Transverse colon (tissue), 4 donors: ENCODE results near the gene L3MBTL4. TPM values are rescaled to one million over a fixed set of nuclear protein-coding genes. Genes with fewer than 3 reads are reported as not detected.

Experiments
- DNase-seq: peaks from one replicate; pipeline ENCODE4 v3.0.0-alpha.2; 2019
- H3K27ac ChIP-seq, 4 donors: fragments of 200-600 bp; sonication (generic); 2 replicates each; pipeline ENCODE4 v1.5.1; 2016 to 2018; ENCODE audit warnings: inconsistent platforms in 4 of 4
- H3K27me3 ChIP-seq: fragments of 200-600 bp; sonication (generic); 2 replicates; pipeline ENCODE4 v1.5.1; 2017; ENCODE audit warnings: inconsistent platforms
- H3K36me3 ChIP-seq, 4 donors: fragments of 200-600 bp; sonication (generic); 2 replicates each; pipeline ENCODE4 v1.5.1; 2017 to 2019; ENCODE audit warnings: inconsistent platforms in 4 of 4
- H3K4me1 ChIP-seq, 4 donors: fragments of 200-600 bp; sonication (generic); 2 replicates each; pipeline ENCODE4 v1.5.1; 2017 to 2020; ENCODE audit warnings: inconsistent platforms in 4 of 4
- H3K4me3 ChIP-seq, 4 donors: fragments of 200-600 bp; sonication (generic); 1 replicate in 1 of 4; 2 replicates in 3 of 4; pipeline versions ENCODE4 v1.5.1 to v1.6.1; 2017 to 2019; ENCODE audit warnings: inconsistent platforms in 4 of 4
- H3K9me3 ChIP-seq, 2 donors: fragments of 200-600 bp; sonication (generic); 2 replicates each; pipeline ENCODE4 v1.5.1; 2017 to 2019; ENCODE audit warnings: inconsistent platforms in 2 of 2
- CTCF ChIP-seq, 5 experiments: fragments of 200-600 bp in 3 of 5; fragments of 450-650 bp in 2 of 5; sonication (generic) in 3 of 5; IDR thresholded peaks; 1 replicate in 2 of 5; 2 replicates in 3 of 5; pipeline ENCODE4 v1.5.1; 2016 to 2017; ENCODE audit warnings: antibody characterized with exemption in 5 of 5, inconsistent platforms in 3 of 5, mild to moderate bottlenecking in 2 of 5, moderate library complexity in 1 of 5
- EP300 ChIP-seq: sonication (generic); formaldehyde crosslinking; IDR thresholded peaks from one replicate; pipeline ENCODE4 v1.6.1; 2017; ENCODE audit warnings: antibody characterized with exemption, low read depth
- POLR2A ChIP-seq: fragments of 450-650 bp; IDR thresholded peaks from one replicate; pipeline ENCODE4 v1.6.1; 2016; ENCODE audit warnings: antibody characterized with exemption, mild to moderate bottlenecking, moderate library complexity
- POLR2AphosphoS5 ChIP-seq, 3 donors: sonication (generic); formaldehyde crosslinking; IDR thresholded peaks; one replicate each; pipeline ENCODE4 v1.6.1; 2016; ENCODE audit warnings: antibody characterized with exemption in 3 of 3
- WGBS, 2 donors: methylation state at CpG; one replicate each; pipeline ENCODE4 v1.1.5; 2018; ENCODE audit warnings: low coverage in 1 of 2; 5-methylcytosine and 5-hydroxymethylcytosine counted together
- in situ Hi-C, 4 donors: fragments of 200-750 bp; cut with MboI; loops; one replicate each; pipeline versions ENCODE4 v1.15.0 to v1.15.1; 2017; ENCODE audit warnings: low sequenced_read_pairs in 3 of 4, low pct_ligation_motif_present in 1 of 4, low pct_unique_long_range_greater_than_20kb in 1 of 4
- intact Hi-C: fragments of 100-400 bp; cut with DNase I; formaldehyde crosslinking; loops from one replicate; pipeline ENCODE4 v1.15.1; 2023; ENCODE audit warnings: low total_unique reads
- total RNA-seq, 4 donors: library from RNA; depleted of rRNA; stranded (reverse); fragments of >200 nt; gene quantifications; one replicate each; pipeline ENCODE4 v1.1.0, GENCODE V29; 2016

Gene L3MBTL4
- total RNA-seq, 4 donors from 2014 or later = 0.20 to 4.9 (median 2.9) TPM

GRCh38 chr18:5964108-5964507 is 450.6 kb downstream of the L3MBTL4 start:
- no peaks in the 10 kb centered on the region for H3K36me3 ChIP-seq
- WGBS, 2 donors = 86% methylated on average over 8 of the region's 8 CpGs; no CpG with 5 or more reads in 1 of the 2 donors
- H3K27ac ChIP-seq = no peak overlapping the region
- in situ Hi-C loops = no loop called here
- H3K9me3 ChIP-seq = no peaks in the 10 kb centered on the region
- peaks cover 0 to 15% (median 0%) of the 10 kb centered on the region in 4 donors for H3K4me1 ChIP-seq
- H3K27me3 ChIP-seq = no peaks in the 10 kb centered on the region
- intact Hi-C loops = loop anchor here (1.0 kb wide), 1 partner anchor 15 kb away; no protein-coding TSS in a partner anchor
- TF ChIP-seq POLR2AphosphoS5 (IDR thresholded peaks at IDR 0.05) (no peak), CTCF (IDR thresholded peaks at IDR 0.05) (no peak), EP300 (no peak), POLR2A (no peak)
- H3K4me3 ChIP-seq = no peak overlapping the region
- no peak for DNase-seq

GRCh38 chr18:5963267-5963666 is 451.4 kb downstream of the L3MBTL4 start:
- in situ Hi-C loops (no loop called here), intact Hi-C loops (no loop called here)
- WGBS, 2 donors = 90 to 95% methylated on average over 7 of the region's 7 CpGs
- Histone ChIP-seq H3K27me3 (no peaks in the 10 kb centered on the region), H3K27ac (no peak overlapping the region), H3K4me1 (peaks cover 0 to 15% (median 0%) of the 10 kb centered on the region in 4 donors), H3K36me3 (no peaks in the 10 kb centered on the region), H3K9me3 (no peaks in the 10 kb centered on the region), H3K4me3 (no peak overlapping the region)
- TF ChIP-seq POLR2A (no peak), POLR2AphosphoS5 (IDR thresholded peaks at IDR 0.05) (no peak), CTCF (IDR thresholded peaks at IDR 0.05) (no peak), EP300 (no peak)
- DNase-seq = no peak

- WGBS, 2 donors = 59 to 60% methylated on average over 1 to 6 of the region's 6 CpGs
- no peak overlapping the region for H3K4me3 ChIP-seq
- no peaks in the 10 kb centered on the region for H3K9me3 ChIP-seq
- H3K27ac ChIP-seq = no peak overlapping the region
- intact Hi-C loops = no loop called here
- in situ Hi-C loops = no loop called here
- H3K4me1 ChIP-seq = peaks cover 0 to 11% (median 0%) of the 10 kb centered on the region in 4 donors
- TF ChIP-seq POLR2A = no peak
- no peak for TF ChIP-seq EP300
- no peak for TF ChIP-seq CTCF (IDR thresholded peaks at IDR 0.05)
- TF ChIP-seq POLR2AphosphoS5 (IDR thresholded peaks at IDR 0.05) = no peak
- H3K36me3 ChIP-seq = no peaks in the 10 kb centered on the region
- no peaks in the 10 kb centered on the region for H3K27me3 ChIP-seq
- no peak for DNase-seq
Measured at GRCh38 chr18:5962362-5962761, 452.3 kb downstream of the L3MBTL4 start.

- H3K9me3 ChIP-seq = no peaks in the 10 kb centered on the region
- H3K27ac ChIP-seq = no peak overlapping the region
- DNase-seq = no peak
- H3K4me1 ChIP-seq = peaks cover 0 to 5% (median 0%) of the 10 kb centered on the region in 4 donors
- no peak overlapping the region for H3K4me3 ChIP-seq
- H3K27me3 ChIP-seq = no peaks in the 10 kb centered on the region
- no peaks in the 10 kb centered on the region for H3K36me3 ChIP-seq
- in situ Hi-C loops = no loop called here
- WGBS, 2 donors = 90 to 100% methylated on average over 1 to 3 of the region's 3 CpGs
- TF ChIP-seq EP300 (no peak), POLR2AphosphoS5 (IDR thresholded peaks at IDR 0.05) (no peak), CTCF (IDR thresholded peaks at IDR 0.05) (no peak), POLR2A (no peak)
- intact Hi-C loops = no loop called here
Measured at GRCh38 chr18:5961828-5962150, 452.9 kb downstream of the L3MBTL4 start.
